Retinal pigment epithelial cell (primary cell): ENCODE measurements around the gene MCMBP.

ENCODE experiments used
- DNase-seq: peaks from one replicate; pipeline ENCODE4 v3.0.0-alpha.2; 2010; ENCODE audit warnings: low read depth
- H3K4me3 ChIP-seq: 2 replicates; pipeline ENCODE4 v1.5.1; 2011; ENCODE audit warnings: mild to moderate bottlenecking, low read length, control low read depth, moderate library complexity
- TF ChIP-seq, protein P1 (sequence below): conservative IDR thresholded peaks from 2 replicates; pipeline ENCODE4 v1.5.1; 2011; ENCODE audit warnings: low read depth, low read length, control low read depth, inconsistent platforms

MCMBP gene

DNA sequence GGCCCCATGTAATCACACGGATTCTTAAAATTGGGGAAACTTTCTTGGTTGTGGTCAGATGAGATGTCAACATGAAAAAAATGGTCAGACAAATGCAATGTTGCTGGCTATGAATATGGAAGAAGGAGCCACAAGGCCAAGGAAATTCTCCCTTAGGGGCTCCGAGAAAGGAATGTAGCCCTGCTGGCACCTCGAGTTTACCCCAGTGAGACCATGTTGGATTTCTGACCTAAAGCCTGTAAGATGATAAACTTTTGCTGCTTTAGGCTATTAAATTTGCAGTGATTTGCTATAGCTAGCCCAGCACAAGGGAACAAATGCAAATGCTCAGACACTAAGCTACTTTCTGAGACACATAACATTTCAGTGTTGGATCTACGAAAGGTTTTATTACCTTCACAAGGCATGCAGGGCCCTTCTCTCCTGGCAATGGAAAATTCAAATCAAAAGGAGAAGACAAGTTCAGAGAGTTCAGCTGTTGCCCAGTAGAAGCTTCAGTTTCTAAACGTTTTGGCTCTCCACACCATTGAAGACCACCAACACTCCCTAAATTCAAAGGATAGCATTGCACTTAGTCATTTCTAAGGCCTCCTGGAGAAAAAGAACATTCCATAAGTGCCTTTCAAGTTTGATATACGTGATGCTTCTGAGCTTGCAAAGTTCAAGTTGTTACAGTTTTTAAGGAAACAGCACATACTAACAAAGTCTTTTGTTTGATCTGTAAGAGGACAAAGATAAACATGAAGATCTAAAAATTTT lies 23.4 kb downstream of the MCMBP start:
- DNase-seq = peak; percentile 65
- TF ChIP-seq, protein P1, sequence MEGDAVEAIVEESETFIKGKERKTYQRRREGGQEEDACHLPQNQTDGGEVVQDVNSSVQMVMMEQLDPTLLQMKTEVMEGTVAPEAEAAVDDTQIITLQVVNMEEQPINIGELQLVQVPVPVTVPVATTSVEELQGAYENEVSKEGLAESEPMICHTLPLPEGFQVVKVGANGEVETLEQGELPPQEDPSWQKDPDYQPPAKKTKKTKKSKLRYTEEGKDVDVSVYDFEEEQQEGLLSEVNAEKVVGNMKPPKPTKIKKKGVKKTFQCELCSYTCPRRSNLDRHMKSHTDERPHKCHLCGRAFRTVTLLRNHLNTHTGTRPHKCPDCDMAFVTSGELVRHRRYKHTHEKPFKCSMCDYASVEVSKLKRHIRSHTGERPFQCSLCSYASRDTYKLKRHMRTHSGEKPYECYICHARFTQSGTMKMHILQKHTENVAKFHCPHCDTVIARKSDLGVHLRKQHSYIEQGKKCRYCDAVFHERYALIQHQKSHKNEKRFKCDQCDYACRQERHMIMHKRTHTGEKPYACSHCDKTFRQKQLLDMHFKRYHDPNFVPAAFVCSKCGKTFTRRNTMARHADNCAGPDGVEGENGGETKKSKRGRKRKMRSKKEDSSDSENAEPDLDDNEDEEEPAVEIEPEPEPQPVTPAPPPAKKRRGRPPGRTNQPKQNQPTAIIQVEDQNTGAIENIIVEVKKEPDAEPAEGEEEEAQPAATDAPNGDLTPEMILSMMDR = peak; percentile 1
- H3K4me3 ChIP-seq = no peak overlapping the region

DNA sequence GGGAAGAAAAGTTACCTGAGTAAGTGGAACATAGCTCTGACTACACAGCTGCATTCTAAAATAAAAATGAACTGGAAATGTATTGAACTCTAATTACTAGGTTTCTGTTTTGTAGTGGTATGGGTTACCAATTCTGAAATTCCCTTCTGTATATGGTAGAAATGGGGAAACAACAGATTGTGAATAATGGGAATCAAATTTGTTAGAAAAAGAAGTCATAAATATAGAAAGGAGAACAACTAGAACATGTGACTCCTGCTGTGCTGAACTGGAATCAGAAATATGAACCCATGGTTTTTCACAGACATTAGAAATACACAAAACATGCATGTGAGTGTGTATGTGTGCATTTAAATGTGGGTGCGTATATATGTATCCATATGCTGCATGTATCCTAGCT lies 27.0 kb downstream of the MCMBP start:
- no peak for DNase-seq
- TF ChIP-seq, protein P1 = no peak
- no peak overlapping the region for H3K4me3 ChIP-seq

DNA sequence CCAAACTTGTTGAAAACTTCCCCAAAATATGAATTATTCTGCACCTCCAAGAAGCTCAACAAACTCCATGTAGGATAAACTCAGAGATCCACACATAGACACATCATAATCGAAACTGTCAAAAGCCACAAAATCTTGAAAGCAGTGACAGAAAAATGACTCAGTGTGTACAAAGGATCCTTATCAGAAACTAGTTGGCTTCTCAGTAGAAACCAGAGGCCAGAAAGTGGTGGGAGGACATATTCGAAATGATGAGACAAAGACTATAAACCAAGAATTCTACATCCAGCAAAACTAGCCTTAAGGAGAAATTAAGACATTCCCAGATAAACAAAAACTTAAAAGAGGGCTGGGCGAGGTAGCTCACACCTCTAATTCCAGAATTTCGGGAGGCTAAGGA lies 38.5 kb downstream of the MCMBP start:
- H3K4me3 ChIP-seq = no peak overlapping the region
- DNase-seq = no peak
- TF ChIP-seq, protein P1 = no peak

DNA sequence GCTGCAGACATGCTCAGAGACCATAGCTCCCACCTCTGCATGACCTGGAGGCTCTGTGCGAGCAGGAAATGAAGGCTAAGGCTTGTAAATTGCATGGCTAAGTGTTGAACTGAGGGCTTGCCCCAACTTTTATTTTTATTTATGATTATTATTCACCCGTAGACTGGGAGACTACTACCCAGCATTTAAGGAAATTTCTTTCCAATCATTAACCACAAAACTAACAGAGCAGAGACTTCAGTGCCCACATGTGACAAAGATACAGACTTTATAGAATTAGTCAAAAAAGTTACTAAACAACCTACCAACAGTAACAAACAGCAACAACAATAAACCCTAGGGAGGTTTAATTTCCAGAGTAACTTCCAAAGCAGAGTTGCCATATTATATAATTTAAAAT lies 39.7 kb downstream of the MCMBP start:
- TF ChIP-seq, protein P1 = no peak
- DNase-seq = no peak
- H3K4me3 ChIP-seq = no peak overlapping the region

DNA sequence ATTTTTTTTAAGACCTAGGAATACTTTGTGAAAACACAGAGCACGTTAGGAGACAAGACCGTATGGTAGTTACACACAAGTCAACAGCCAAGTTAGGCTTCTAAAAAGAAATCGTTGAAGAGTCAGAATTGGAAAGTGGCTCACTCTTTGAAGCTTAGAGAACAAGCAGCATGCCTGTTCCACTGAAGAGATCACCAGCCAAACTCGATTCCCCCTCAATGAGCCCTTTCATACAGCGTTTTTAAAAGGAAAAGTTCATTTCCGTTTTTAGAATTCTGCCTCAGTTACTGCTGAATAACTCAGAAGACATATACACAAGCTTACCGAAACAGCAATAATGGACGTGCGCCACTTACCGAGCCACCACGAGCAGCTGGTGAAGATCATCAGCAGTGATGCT lies 41.0 kb downstream of the MCMBP start:
- H3K4me3 ChIP-seq = no peak overlapping the region
- no peak for DNase-seq
- TF ChIP-seq, protein P1 = no peak

DNA sequence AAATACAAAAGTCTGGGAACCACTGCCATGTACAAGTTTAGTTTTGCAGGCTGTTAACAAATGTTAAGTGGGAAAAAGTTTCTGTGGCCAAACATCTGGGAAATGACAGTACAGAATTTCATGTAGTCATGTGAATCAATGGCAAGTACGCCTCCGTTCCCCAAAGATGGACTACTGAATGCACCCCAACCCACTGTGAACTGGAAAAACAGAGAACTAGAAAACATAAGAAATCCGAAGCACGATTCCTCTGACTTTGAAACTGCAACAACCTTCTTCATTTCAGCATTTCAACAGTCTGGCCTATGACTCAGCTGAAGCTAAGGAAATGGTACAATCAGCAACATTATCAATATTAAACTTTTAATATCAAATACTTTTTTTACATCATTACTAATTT lies 41.8 kb downstream of the MCMBP start:
- TF ChIP-seq, protein P1 = no peak
- no peak for DNase-seq
- no peak overlapping the region for H3K4me3 ChIP-seq

DNA sequence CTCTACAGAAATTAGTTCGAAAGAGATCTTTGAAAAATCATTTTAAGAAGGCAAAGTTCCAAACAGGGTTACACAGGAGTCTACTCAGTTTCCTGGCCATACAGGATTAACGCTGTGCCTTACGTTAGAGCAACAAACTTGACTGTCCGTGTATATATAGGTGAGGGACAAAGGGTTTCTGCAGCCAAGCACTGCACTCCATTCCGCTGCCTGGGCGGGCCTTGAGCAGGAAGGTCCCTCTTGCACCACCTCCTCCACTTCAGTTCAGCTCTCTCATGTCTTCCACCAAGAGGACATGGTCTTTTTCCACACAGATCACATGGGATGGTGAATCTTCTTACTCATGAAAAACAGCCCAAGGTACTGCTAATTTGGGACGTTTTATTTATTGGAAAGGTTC lies 43.2 kb downstream of the MCMBP start:
- TF ChIP-seq, protein P1 = no peak
- no peak for DNase-seq
- no peak overlapping the region for H3K4me3 ChIP-seq
